Body of pancreas (tissue), 4 donors: ENCODE data around the gene GAK.

Experiments
- POLR2A ChIP-seq, 3 donors: fragments of 450-650 bp; IDR thresholded peaks; one replicate each; pipeline ENCODE4 v1.6.1; 2016; ENCODE audit warnings: antibody characterized with exemption in 3 of 3, mild to moderate bottlenecking in 2 of 3
- TF ChIP-seq, protein P1 (sequence below), 7 experiments: fragments of 450-650 bp in 4 of 7; fragments of 200-600 bp in 3 of 7; sonication (generic) in 3 of 7; IDR thresholded peaks; one replicate each; pipeline ENCODE4 v1.5.1; 2016 to 2019; ENCODE audit warnings: antibody characterized with exemption in 7 of 7

DNA sequence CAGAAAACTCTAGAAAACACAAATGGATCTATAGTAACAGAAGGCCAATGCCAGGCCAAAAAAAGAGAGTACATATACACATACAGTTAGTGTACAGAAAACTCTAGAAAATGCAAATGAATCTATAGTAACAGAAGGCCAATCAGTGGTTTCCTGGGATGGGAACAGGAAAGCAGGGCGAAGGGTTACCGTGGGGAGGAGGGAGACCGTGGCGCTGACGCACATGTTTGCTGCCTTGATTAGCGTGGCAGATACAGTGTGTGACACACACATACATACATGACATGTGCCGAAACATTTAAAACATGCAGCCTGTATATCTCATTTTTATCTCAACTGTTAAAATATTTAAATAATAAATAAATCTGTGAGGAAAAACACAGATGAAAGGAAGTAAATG is 14.7 kb downstream of the GAK start:
- TF ChIP-seq, protein P1, sequence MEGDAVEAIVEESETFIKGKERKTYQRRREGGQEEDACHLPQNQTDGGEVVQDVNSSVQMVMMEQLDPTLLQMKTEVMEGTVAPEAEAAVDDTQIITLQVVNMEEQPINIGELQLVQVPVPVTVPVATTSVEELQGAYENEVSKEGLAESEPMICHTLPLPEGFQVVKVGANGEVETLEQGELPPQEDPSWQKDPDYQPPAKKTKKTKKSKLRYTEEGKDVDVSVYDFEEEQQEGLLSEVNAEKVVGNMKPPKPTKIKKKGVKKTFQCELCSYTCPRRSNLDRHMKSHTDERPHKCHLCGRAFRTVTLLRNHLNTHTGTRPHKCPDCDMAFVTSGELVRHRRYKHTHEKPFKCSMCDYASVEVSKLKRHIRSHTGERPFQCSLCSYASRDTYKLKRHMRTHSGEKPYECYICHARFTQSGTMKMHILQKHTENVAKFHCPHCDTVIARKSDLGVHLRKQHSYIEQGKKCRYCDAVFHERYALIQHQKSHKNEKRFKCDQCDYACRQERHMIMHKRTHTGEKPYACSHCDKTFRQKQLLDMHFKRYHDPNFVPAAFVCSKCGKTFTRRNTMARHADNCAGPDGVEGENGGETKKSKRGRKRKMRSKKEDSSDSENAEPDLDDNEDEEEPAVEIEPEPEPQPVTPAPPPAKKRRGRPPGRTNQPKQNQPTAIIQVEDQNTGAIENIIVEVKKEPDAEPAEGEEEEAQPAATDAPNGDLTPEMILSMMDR (IDR thresholded peaks at IDR 0.05): no peak
- no peak for TF ChIP-seq POLR2A (IDR thresholded peaks at IDR 0.05)
